OCI-LY3 (cell line): ENCODE results near the gene EYS.

Experiments used
- H2AFZ ChIP-seq: fragments of 200-600, 300-600 bp; shearing (Covaris generic); 2 replicates; pipeline ENCODE4 v1.6.0; 2014; ENCODE audit warnings: antibody characterized with exemption, low read depth, low read length
- H3K27ac ChIP-seq: fragments of 200-600, 300-600 bp; sonication (generic); 2 replicates; pipeline ENCODE4 v1.5.1; 2014; ENCODE audit warnings: mild to moderate bottlenecking, low read length, moderate library complexity, mixed read lengths
- H3K27me3 ChIP-seq: fragments of 200-600, 300-600 bp; sonication (generic); 2 replicates; pipeline ENCODE4 v1.6.1; 2014; ENCODE audit warnings: low read depth, low read length, mixed read lengths
- H3K36me3 ChIP-seq: fragments of 200-600, 300-600 bp; sonication (generic); replicated peaks from 2 replicates; pipeline ENCODE3; 2014; ENCODE audit warnings: low read depth, low read length, mixed read lengths
- H3K4me1 ChIP-seq: fragments of 300-600, 200-600 bp; sonication (generic); 2 replicates; pipeline ENCODE4 v1.6.1; 2014; ENCODE audit warnings: low read length, mixed read lengths
- H3K4me2 ChIP-seq: fragments of 200-600, 300-600 bp; sonication (generic); 2 replicates; pipeline ENCODE4 v1.6.1; 2014; ENCODE audit warnings: low read length, mixed read lengths
- H3K4me3 ChIP-seq: fragments of 300-600, 200-600 bp; sonication (generic); 2 replicates; pipeline ENCODE4 v1.5.1; 2014; ENCODE audit warnings: antibody characterized with exemption, mild to moderate bottlenecking, low read length, moderate library complexity
- H3K79me2 ChIP-seq: fragments of 300-600, 200-600 bp; shearing (Covaris generic); 2 replicates; pipeline ENCODE4 v1.6.1; 2014; ENCODE audit warnings: mild to moderate bottlenecking, low read length, mixed read lengths
- H3K9ac ChIP-seq: fragments of 300-600, 200-600 bp; shearing (Covaris generic); 2 replicates; pipeline ENCODE4 v1.6.0; 2014; ENCODE audit warnings: mild to moderate bottlenecking, low read length, moderate library complexity
- H3K9me3 ChIP-seq: fragments of 200-600, 300-600 bp; shearing (Covaris generic); 2 replicates; pipeline ENCODE4 v1.6.1; 2014; ENCODE audit warnings: low read length, mixed read lengths; ENCODE audit not compliant: insufficient read depth
- H4K20me1 ChIP-seq: fragments of 200-600, 300-600 bp; sonication (generic); 2 replicates; pipeline ENCODE4 v1.6.1; 2016; ENCODE audit warnings: low read length, mixed read lengths; ENCODE audit not compliant: insufficient read depth
- CTCF ChIP-seq: fragments of 200-600, 300-600 bp; sonication (generic); IDR thresholded peaks from 2 replicates; pipeline ENCODE4 v1.5.1; 2014; ENCODE audit warnings: antibody characterized with exemption, low read length, low read depth
- EZH2phosphoT487 ChIP-seq: fragments of 200-600 bp; shearing (Covaris generic); IDR thresholded peaks from 2 replicates; pipeline ENCODE4 v1.6.1; 2018; ENCODE audit warnings: antibody characterized with exemption, mixed run types, low read depth

The EYS gene

GRCh38 chr6:63671098-63671754 is 2035.8 kb downstream of the EYS start:
- Histone ChIP-seq H3K79me2 (peaks cover 75% of the 10 kb centered on the region), H2AFZ (no peak overlapping the region), H4K20me1 (peaks cover 83% of the 10 kb centered on the region), H3K4me2 (no peak overlapping the region), H3K9ac (no peak overlapping the region), H3K4me1 (peaks cover 8% of the 10 kb centered on the region), H3K27ac (no peak overlapping the region), H3K9me3 (no peaks in the 10 kb centered on the region), H3K27me3 (no peaks in the 10 kb centered on the region), H3K36me3 (peaks cover 8% of the 10 kb centered on the region), H3K4me3 (no peak overlapping the region)
- no peak for TF ChIP-seq EZH2phosphoT487
- no peak for TF ChIP-seq CTCF
